Tibial nerve (tissue), 3 donors: ENCODE data around the gene MEX3B.

ENCODE experiments used
- POLR2A ChIP-seq, 2 donors: fragments of 450-650 bp; IDR thresholded peaks; one replicate each; pipeline ENCODE4 v1.6.1; 2017; ENCODE audit warnings: antibody characterized with exemption in 2 of 2, mild to moderate bottlenecking in 2 of 2, moderate library complexity in 2 of 2
- TF ChIP-seq, protein P1 (sequence below), 5 experiments: fragments of 200-600 bp in 3 of 5; fragments of 450-650 bp in 2 of 5; sonication (generic) in 3 of 5; IDR thresholded peaks; one replicate each; pipeline ENCODE4 v1.5.1; 2016 to 2019; ENCODE audit warnings: antibody characterized with exemption in 5 of 5, mild to moderate bottlenecking in 3 of 5, moderate library complexity in 2 of 5

- TF ChIP-seq, protein P1, sequence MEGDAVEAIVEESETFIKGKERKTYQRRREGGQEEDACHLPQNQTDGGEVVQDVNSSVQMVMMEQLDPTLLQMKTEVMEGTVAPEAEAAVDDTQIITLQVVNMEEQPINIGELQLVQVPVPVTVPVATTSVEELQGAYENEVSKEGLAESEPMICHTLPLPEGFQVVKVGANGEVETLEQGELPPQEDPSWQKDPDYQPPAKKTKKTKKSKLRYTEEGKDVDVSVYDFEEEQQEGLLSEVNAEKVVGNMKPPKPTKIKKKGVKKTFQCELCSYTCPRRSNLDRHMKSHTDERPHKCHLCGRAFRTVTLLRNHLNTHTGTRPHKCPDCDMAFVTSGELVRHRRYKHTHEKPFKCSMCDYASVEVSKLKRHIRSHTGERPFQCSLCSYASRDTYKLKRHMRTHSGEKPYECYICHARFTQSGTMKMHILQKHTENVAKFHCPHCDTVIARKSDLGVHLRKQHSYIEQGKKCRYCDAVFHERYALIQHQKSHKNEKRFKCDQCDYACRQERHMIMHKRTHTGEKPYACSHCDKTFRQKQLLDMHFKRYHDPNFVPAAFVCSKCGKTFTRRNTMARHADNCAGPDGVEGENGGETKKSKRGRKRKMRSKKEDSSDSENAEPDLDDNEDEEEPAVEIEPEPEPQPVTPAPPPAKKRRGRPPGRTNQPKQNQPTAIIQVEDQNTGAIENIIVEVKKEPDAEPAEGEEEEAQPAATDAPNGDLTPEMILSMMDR (IDR thresholded peaks at IDR 0.05) = no peak
- no peak for TF ChIP-seq POLR2A (IDR thresholded peaks at IDR 0.05)
These were observed 15.6 kb downstream of the MEX3B start for GRCh38 chr15:82030176-82030575.
